Right lobe of liver (tissue), 4 donors: ENCODE results near the gene ZNF784.
"Not testable (repeated sequence)": the region's sequence is repeated elsewhere in the genome, so short reads cannot be mapped to it uniquely, and the experiment has no call there.

ENCODE experiments used
- CTCF ChIP-seq, 4 donors: fragments of 200-600 bp in 3 of 4; fragments of 450-650 bp in 1 of 4; IDR thresholded peaks; one replicate each; pipeline versions ENCODE4 v1.5.1 to v1.8.0; 2016 to 2022; ENCODE audit warnings: antibody characterized with exemption in 4 of 4, mild to moderate bottlenecking in 2 of 4
- POLR2A ChIP-seq: fragments of 450-650 bp; IDR thresholded peaks from one replicate; pipeline ENCODE4 v1.6.1; 2017; ENCODE audit warnings: antibody characterized with exemption, mild to moderate bottlenecking
- donor health status: DM: no; HTN: no; CAD: no.
- donor health status: DM: no; HTN: no; CAD: no.
- donor health status: DM: no; HTN: yes; CAD: no.

DNA sequence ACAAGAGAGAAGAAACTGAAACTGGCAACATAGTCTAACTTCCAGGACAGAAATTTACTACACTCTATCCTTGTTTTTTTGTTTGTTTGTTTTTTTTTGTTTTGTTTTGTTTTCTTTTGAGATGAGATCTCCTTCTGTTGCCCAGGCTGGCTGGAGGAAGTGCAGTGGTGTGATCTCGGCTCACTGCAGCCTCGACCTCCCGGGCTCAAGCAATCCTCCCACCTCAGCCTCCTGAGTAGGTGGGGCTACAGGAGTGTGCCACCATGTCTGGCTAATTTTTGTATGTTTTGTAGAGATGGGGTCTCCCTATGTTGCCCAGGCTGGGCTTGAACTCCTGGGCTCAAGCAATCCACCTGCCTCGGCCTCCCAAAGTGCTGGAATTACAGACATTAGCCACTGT, 42.1 kb downstream of the ZNF784 start:
- not testable (repeated sequence) for TF ChIP-seq POLR2A; CTCF (IDR thresholded peaks at IDR 0.05)
